Measurements from ENCODE around the gene RNASE4.
"Not testable (repeated sequence)": the region's sequence is repeated elsewhere in the genome, so short reads cannot be mapped to it uniquely, and the experiment has no call there.

RNASE4 gene

DNA sequence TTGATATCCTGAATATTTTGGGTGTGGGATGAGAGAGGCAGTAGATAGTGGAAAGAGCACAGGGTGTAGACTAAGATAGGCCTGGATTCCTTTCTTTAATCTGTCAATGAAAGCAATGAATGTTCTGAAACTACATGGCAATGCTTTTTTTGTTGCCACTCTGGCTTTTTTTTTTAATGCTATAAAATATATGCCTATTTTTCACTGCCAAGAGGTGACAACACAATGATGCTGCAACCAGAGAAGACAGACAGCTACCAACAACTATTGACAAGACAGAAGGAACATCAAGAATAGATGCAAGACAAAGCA is 13.6 kb downstream of the RNASE4 start:
- no peak overlapping the region for H3K4ac ChIP-seq (ENCODE audit: low read depth, low read length)
- no peak overlapping the region for H2AK5ac ChIP-seq (ENCODE audit: low read length)
- no peak overlapping the region for H4K91ac ChIP-seq (ENCODE audit: low read depth, low read length)
- no peak overlapping the region for H2BK120ac ChIP-seq (ENCODE audit: insufficient read depth, low read length, poor library complexity)
- H3K9ac ChIP-seq (ENCODE audit: low read length): no peak overlapping the region
- no peaks in the 10 kb centered on the region for H3K36me3 ChIP-seq (ENCODE audit: control insufficient read depth in 1 of 2, insufficient read depth in 2 of 2, low read length in 2 of 2)
- peaks cover 3% of the 10 kb centered on the region for H3K9me3 ChIP-seq (ENCODE audit: insufficient read depth, low read depth, low read length)
- no peak overlapping the region for H2BK5ac ChIP-seq (ENCODE audit: low read depth, low read length, poor library complexity)
- no peak overlapping the region for H3K4me3 ChIP-seq (ENCODE audit: low read depth, low read length)
- H4K12ac ChIP-seq (ENCODE audit: low read depth, low read length): no peak overlapping the region
- H3K79me1 ChIP-seq (ENCODE audit: low read length): no peaks in the 10 kb centered on the region
- H3K27ac ChIP-seq (ENCODE audit: low read depth, low read length): no peak overlapping the region
- no peaks in the 10 kb centered on the region for H3K79me2 ChIP-seq (ENCODE audit: control insufficient read depth, insufficient read depth, low read length, poor library complexity)
- no peaks in the 10 kb centered on the region for H3K4me1 ChIP-seq (ENCODE audit: control insufficient read depth in 1 of 2, insufficient read depth in 2 of 2, low read length in 2 of 2)
- no peak overlapping the region for H3K4me2 ChIP-seq (ENCODE audit: low read length)
- H2AFZ ChIP-seq (ENCODE audit: insufficient read depth, low read length, poor library complexity): no peak overlapping the region
- no peaks in the 10 kb centered on the region for H3K27me3 ChIP-seq (ENCODE audit: insufficient read depth, low read length)
- H3K14ac ChIP-seq (ENCODE audit: low read length): no peak overlapping the region
- H4K8ac ChIP-seq (ENCODE audit: low read depth, low read length): no peak overlapping the region
- no peak overlapping the region for H3K23ac ChIP-seq (ENCODE audit: low read length)
- H2BK12ac ChIP-seq (ENCODE audit: low read length): no peak overlapping the region
- no peak overlapping the region for H3K18ac ChIP-seq (ENCODE audit: low read length)
- no peak for DNase-seq

DNA sequence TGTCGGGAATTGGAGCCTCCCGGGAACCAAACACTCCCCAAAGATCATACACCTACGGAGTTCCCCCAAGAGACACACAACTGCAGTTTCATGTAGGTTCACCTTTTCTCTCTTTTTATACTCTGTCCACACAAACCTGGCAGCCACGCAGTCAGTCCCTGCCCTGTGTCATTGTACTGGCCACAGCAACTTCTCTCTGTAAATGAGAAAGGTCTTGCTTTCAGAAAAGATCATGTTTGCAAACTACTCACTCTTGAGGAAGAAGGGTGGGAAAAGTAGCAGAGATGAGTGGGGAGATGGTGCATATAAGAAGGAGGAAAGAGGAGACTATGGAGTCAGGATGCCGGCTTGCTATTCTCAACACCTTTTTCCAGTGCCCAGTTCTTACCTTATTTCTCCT is 14.6 kb downstream of the RNASE4 start:
- Histone ChIP-seq H3K14ac (ENCODE audit: low read length) (no peak overlapping the region), H3K23ac (ENCODE audit: low read length) (no peak overlapping the region), H3K4me2 (ENCODE audit: low read length) (no peak overlapping the region), H3K4me1 (ENCODE audit: control insufficient read depth in 1 of 2, insufficient read depth in 2 of 2, low read length in 2 of 2) (no peaks in the 10 kb centered on the region), H3K18ac (ENCODE audit: low read length) (no peak overlapping the region), H3K9me3 (ENCODE audit: insufficient read depth, low read depth, low read length) (peaks cover 3% of the 10 kb centered on the region), H3K4ac (ENCODE audit: low read depth, low read length) (no peak overlapping the region), H3K27me3 (ENCODE audit: insufficient read depth, low read length) (no peaks in the 10 kb centered on the region), H2AFZ (ENCODE audit: insufficient read depth, low read length, poor library complexity) (no peak overlapping the region), H4K8ac (ENCODE audit: low read depth, low read length) (no peak overlapping the region), H3K27ac (ENCODE audit: low read depth, low read length) (no peak overlapping the region), H2BK5ac (ENCODE audit: low read depth, low read length, poor library complexity) (no peak overlapping the region), H4K12ac (ENCODE audit: low read depth, low read length) (no peak overlapping the region), H3K79me1 (ENCODE audit: low read length) (no peaks in the 10 kb centered on the region), H2AK5ac (ENCODE audit: low read length) (no peak overlapping the region), H4K91ac (ENCODE audit: low read depth, low read length) (no peak overlapping the region), H2BK12ac (ENCODE audit: low read length) (no peak overlapping the region), H3K36me3 (ENCODE audit: control insufficient read depth in 1 of 2, insufficient read depth in 2 of 2, low read length in 2 of 2) (no peaks in the 10 kb centered on the region), H3K9ac (ENCODE audit: low read length) (no peak overlapping the region), H3K79me2 (ENCODE audit: control insufficient read depth, insufficient read depth, low read length, poor library complexity) (no peaks in the 10 kb centered on the region), H2BK120ac (ENCODE audit: insufficient read depth, low read length, poor library complexity) (no peak overlapping the region), H3K4me3 (ENCODE audit: low read depth, low read length) (no peak overlapping the region)
- no CpG with 5 or more reads among the region's 5 CpGs for WGBS (ENCODE audit: extremely low coverage, insufficient coverage, insufficient read length)
- DNase-seq: no peak

DNA sequence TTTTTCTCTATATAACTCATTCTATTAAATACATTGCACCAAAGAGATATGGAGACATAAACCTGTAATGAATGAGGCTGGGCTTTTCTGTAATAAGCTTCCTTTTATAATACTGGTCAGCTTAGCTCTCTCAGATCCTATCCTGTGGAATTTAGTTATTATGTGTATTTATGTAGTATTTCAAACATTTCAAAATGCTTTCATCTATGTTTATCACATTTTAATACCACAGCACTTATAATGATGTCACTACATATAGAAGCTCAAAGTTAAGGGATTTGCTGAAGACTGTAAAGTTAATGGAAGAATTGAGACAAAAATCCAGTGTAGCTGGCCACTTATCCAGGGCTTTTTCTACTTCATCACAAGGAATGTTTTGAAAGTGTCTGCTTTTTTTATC is 15.6 kb downstream of the RNASE4 start:
- Histone ChIP-seq H2BK120ac (ENCODE audit: insufficient read depth, low read length, poor library complexity) (no peak overlapping the region), H3K4me2 (ENCODE audit: low read length) (no peak overlapping the region), H3K79me1 (ENCODE audit: low read length) (no peaks in the 10 kb centered on the region), H3K18ac (ENCODE audit: low read length) (no peak overlapping the region), H3K4ac (ENCODE audit: low read depth, low read length) (no peak overlapping the region), H3K4me3 (ENCODE audit: low read depth, low read length) (no peak overlapping the region), H3K79me2 (ENCODE audit: control insufficient read depth, insufficient read depth, low read length, poor library complexity) (no peaks in the 10 kb centered on the region), H3K9me3 (ENCODE audit: insufficient read depth, low read depth, low read length) (peaks cover 3% of the 10 kb centered on the region), H4K8ac (ENCODE audit: low read depth, low read length) (no peak overlapping the region), H2BK12ac (ENCODE audit: low read length) (no peak overlapping the region), H3K36me3 (ENCODE audit: control insufficient read depth in 1 of 2, insufficient read depth in 2 of 2, low read length in 2 of 2) (no peaks in the 10 kb centered on the region), H3K27ac (ENCODE audit: low read depth, low read length) (no peak overlapping the region), H3K4me1 (ENCODE audit: control insufficient read depth in 1 of 2, insufficient read depth in 2 of 2, low read length in 2 of 2) (no peaks in the 10 kb centered on the region), H4K12ac (ENCODE audit: low read depth, low read length) (no peak overlapping the region), H3K23ac (ENCODE audit: low read length) (no peak overlapping the region), H2AFZ (ENCODE audit: insufficient read depth, low read length, poor library complexity) (no peak overlapping the region), H2AK5ac (ENCODE audit: low read length) (no peak overlapping the region), H4K91ac (ENCODE audit: low read depth, low read length) (no peak overlapping the region), H3K9ac (ENCODE audit: low read length) (no peak overlapping the region), H2BK5ac (ENCODE audit: low read depth, low read length, poor library complexity) (no peak overlapping the region), H3K27me3 (ENCODE audit: insufficient read depth, low read length) (no peaks in the 10 kb centered on the region), H3K14ac (ENCODE audit: low read length) (no peak overlapping the region)
- DNase-seq: no peak

DNA sequence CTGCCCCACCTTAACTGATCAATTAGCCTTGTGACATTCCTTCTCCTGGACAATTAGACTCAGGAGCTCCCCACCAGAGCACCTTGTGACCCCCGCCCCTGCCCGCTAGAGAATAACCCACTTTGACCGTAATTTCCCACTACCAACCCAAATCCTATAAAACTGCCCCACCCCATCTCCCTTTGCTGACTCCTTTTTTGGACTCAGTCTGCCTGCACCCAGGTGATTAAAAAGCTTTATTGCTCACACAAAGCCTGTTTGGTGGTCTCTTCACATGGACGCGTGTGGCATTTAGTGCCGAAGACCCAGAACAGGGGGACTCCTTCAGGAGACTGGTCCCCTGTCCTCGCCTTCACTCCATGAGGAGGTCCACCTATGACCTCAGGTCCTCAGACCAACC is 16.6 kb downstream of the RNASE4 start:
- not testable (repeated sequence) for H3K4me3 ChIP-seq (ENCODE audit: low read depth, low read length); H3K36me3 ChIP-seq (ENCODE audit: control insufficient read depth in 1 of 2, insufficient read depth in 2 of 2, low read length in 2 of 2); H3K79me1 ChIP-seq (ENCODE audit: low read length); H3K4me2 ChIP-seq (ENCODE audit: low read length); H2AK5ac ChIP-seq (ENCODE audit: low read length); H2AFZ ChIP-seq (ENCODE audit: insufficient read depth, low read length, poor library complexity); H3K4me1 ChIP-seq (ENCODE audit: control insufficient read depth in 1 of 2, insufficient read depth in 2 of 2, low read length in 2 of 2); H2BK120ac ChIP-seq (ENCODE audit: insufficient read depth, low read length, poor library complexity); H3K4ac ChIP-seq (ENCODE audit: low read depth, low read length); H2BK12ac ChIP-seq (ENCODE audit: low read length); H3K9me3 ChIP-seq (ENCODE audit: insufficient read depth, low read depth, low read length); H4K8ac ChIP-seq (ENCODE audit: low read depth, low read length); H4K12ac ChIP-seq (ENCODE audit: low read depth, low read length); H3K9ac ChIP-seq (ENCODE audit: low read length); H3K27ac ChIP-seq (ENCODE audit: low read depth, low read length); H3K14ac ChIP-seq (ENCODE audit: low read length); H3K18ac ChIP-seq (ENCODE audit: low read length); H4K91ac ChIP-seq (ENCODE audit: low read depth, low read length); H3K27me3 ChIP-seq (ENCODE audit: insufficient read depth, low read length); H3K79me2 ChIP-seq (ENCODE audit: control insufficient read depth, insufficient read depth, low read length, poor library complexity); DNase-seq; H2BK5ac ChIP-seq (ENCODE audit: low read depth, low read length, poor library complexity); H3K23ac ChIP-seq (ENCODE audit: low read length)
- no CpG with 5 or more reads among the region's 7 CpGs for WGBS (ENCODE audit: extremely low coverage, insufficient coverage, insufficient read length)

Measured in trophoblast cell (in vitro differentiated cells and primary cell).